ENCODE data around the gene SMO. TPM values are rescaled to one million over a fixed set of nuclear protein-coding genes. Genes with fewer than 3 reads are reported as not detected.

SMO gene
- 34.3 to 40.2 TPM (median 37.4 TPM) in 3 replicates for total RNA-seq
- long read RNA-seq, transcript SMO-201 (12 exons, 3,738 nt) = major isoform, 14 of 25 reads
- long read RNA-seq, partial matches to known transcripts = 4 of 25 reads
- long read RNA-seq, other reads (novel, unspliced or antisense) = 7 of 25 reads

- H3K4me3 Mint-ChIP-seq (ENCODE audit: unreplicated experiment) = peak within 1 kb of the TSS; percentile 93
- H3K9me3 Mint-ChIP-seq (ENCODE audit: low read depth) = no peaks in the 10 kb centered on the region
- H3K36me3 Mint-ChIP-seq (ENCODE audit: low read depth) = peaks cover 5% of the 10 kb centered on the region
- no peak for DNase-seq (ENCODE audit: low spot score)
- H3K4me1 Mint-ChIP-seq (ENCODE audit: low read depth) = peaks cover 22% of the 10 kb centered on the region
- H3K27me3 Mint-ChIP-seq (ENCODE audit: low read depth) = no peaks in the 10 kb centered on the region
- TF ChIP-seq CTCF (IDR thresholded peaks at IDR 0.05) = no peak
- peak within 1 kb of the TSS; percentile 70 for H3K27ac Mint-ChIP-seq (ENCODE audit: unreplicated experiment)
Observed at GRCh38 chr7:129188372-129188891, at the start of gene SMO. Gene SMO (plus strand): TSS chr7:129188633. CDS start chr7:129189152, 519 bp downstream.

GRCh38 chr7:129143724-129144094 lies 44.7 kb upstream of the SMO start:
- no peaks in the 10 kb centered on the region for H3K36me3 Mint-ChIP-seq (ENCODE audit: low read depth)
- no peaks in the 10 kb centered on the region for H3K9me3 Mint-ChIP-seq (ENCODE audit: low read depth)
- H3K27ac Mint-ChIP-seq (ENCODE audit: unreplicated experiment) = no peak overlapping the region
- TF ChIP-seq CTCF (IDR thresholded peaks at IDR 0.05) = no peak
- H3K27me3 Mint-ChIP-seq (ENCODE audit: low read depth) = peaks cover 62% of the 10 kb centered on the region
- H3K4me3 Mint-ChIP-seq (ENCODE audit: unreplicated experiment) = no peak overlapping the region
- H3K4me1 Mint-ChIP-seq (ENCODE audit: low read depth) = peaks cover 4% of the 10 kb centered on the region
- no peak for DNase-seq (ENCODE audit: low spot score)

GRCh38 chr7:129144095-129144833 lies 44.2 kb upstream of the SMO start, which contains the start of gene TSPAN33:
Gene TSPAN33 (plus strand): TSS chr7:129144707. CDS start chr7:129144981, 274 bp downstream.
- Mint-ChIP-seq H3K9me3 (ENCODE audit: low read depth) (no peaks in the 10 kb centered on the region), H3K4me1 (ENCODE audit: low read depth) (peaks cover 4% of the 10 kb centered on the region), H3K36me3 (ENCODE audit: low read depth) (no peaks in the 10 kb centered on the region), H3K27me3 (ENCODE audit: low read depth) (peaks cover 64% of the 10 kb centered on the region), H3K27ac (ENCODE audit: unreplicated experiment) (peak within 1 kb of the TSS; percentile 51), H3K4me3 (ENCODE audit: unreplicated experiment) (peak within 1 kb of the TSS; percentile 73)
- DNase-seq (ENCODE audit: low spot score) = no peak
- TF ChIP-seq CTCF (IDR thresholded peaks at IDR 0.05) = no peak

- H3K4me1 Mint-ChIP-seq (ENCODE audit: low read depth) = peaks cover 4% of the 10 kb centered on the region
- H3K27ac Mint-ChIP-seq (ENCODE audit: unreplicated experiment) = peak overlapping the region; percentile 51
- peak; percentile 70 for TF ChIP-seq CTCF (IDR thresholded peaks at IDR 0.05)
- no peak for DNase-seq (ENCODE audit: low spot score)
- no peaks in the 10 kb centered on the region for H3K9me3 Mint-ChIP-seq (ENCODE audit: low read depth)
- H3K27me3 Mint-ChIP-seq (ENCODE audit: low read depth) = peaks cover 63% of the 10 kb centered on the region
- H3K4me3 Mint-ChIP-seq (ENCODE audit: unreplicated experiment) = peak overlapping the region; percentile 67
- H3K36me3 Mint-ChIP-seq (ENCODE audit: low read depth) = no peaks in the 10 kb centered on the region
Observed at GRCh38 chr7:129144834-129145668, 43.4 kb upstream of the SMO start.
